Measurements from ENCODE around the gene STATH.

Gene STATH

GRCh38 chr4:69977582-69977981 is 18.2 kb upstream of the STATH start:
- no peaks in the 10 kb centered on the region for H4K20me1 ChIP-seq (ENCODE audit: insufficient read depth, low read length, poor library complexity, severe bottlenecking)
- no peak overlapping the region for H3K4me3 ChIP-seq (ENCODE audit: low read length, poor library complexity, severe bottlenecking)
- H3K4me1 ChIP-seq (ENCODE audit: insufficient read depth, low read length, poor library complexity, severe bottlenecking) = no peaks in the 10 kb centered on the region
- H3K27me3 ChIP-seq (ENCODE audit: insufficient read depth, low read length, poor library complexity, severe bottlenecking) = no peaks in the 10 kb centered on the region
- H3K36me3 ChIP-seq (ENCODE audit: insufficient read depth, low read length) = no peaks in the 10 kb centered on the region
- H3K9ac ChIP-seq (ENCODE audit: low read depth, low read length, poor library complexity, severe bottlenecking) = no peak overlapping the region
- no peaks in the 10 kb centered on the region for H3F3A ChIP-seq (ENCODE audit: low read depth)
- H2AFZ ChIP-seq (ENCODE audit: low read length) = no peak overlapping the region
- TF ChIP-seq EZH2phosphoT487 (IDR thresholded peaks at IDR 0.05; ENCODE audit: borderline replicate concordance) = no peak
- no peak for TF ChIP-seq CTCF (conservative IDR thresholded peaks at IDR 0.05; ENCODE audit: low read length)
- H3K9me2 ChIP-seq (replicated peaks; ENCODE audit: low read depth, low read length) = no peaks in the 10 kb centered on the region
- no peak overlapping the region for H3K4me2 ChIP-seq (ENCODE audit: low read depth, low read length, poor library complexity, severe bottlenecking)
- no peaks in the 10 kb centered on the region for H3K9me3 ChIP-seq (ENCODE audit: insufficient read depth, low read depth, low read length)
- H3K79me2 ChIP-seq (ENCODE audit: insufficient read depth, low read length) = no peaks in the 10 kb centered on the region

GRCh38 chr4:69984030-69984443 is 11.7 kb upstream of the STATH start:
- Histone ChIP-seq H3K4me2 (ENCODE audit: low read depth, low read length, poor library complexity, severe bottlenecking) (no peak overlapping the region), H3K9ac (ENCODE audit: low read depth, low read length, poor library complexity, severe bottlenecking) (no peak overlapping the region), H3K27me3 (ENCODE audit: insufficient read depth, low read length, poor library complexity, severe bottlenecking) (no peaks in the 10 kb centered on the region), H3K79me2 (ENCODE audit: insufficient read depth, low read length) (no peaks in the 10 kb centered on the region), H3K4me3 (ENCODE audit: low read length, poor library complexity, severe bottlenecking) (no peak overlapping the region), H2AFZ (ENCODE audit: low read length) (no peak overlapping the region), H3K4me1 (ENCODE audit: insufficient read depth, low read length, poor library complexity, severe bottlenecking) (no peaks in the 10 kb centered on the region), H3K36me3 (ENCODE audit: insufficient read depth, low read length) (no peaks in the 10 kb centered on the region), H3K9me2 (replicated peaks; ENCODE audit: low read depth, low read length) (no peaks in the 10 kb centered on the region), H4K20me1 (ENCODE audit: insufficient read depth, low read length, poor library complexity, severe bottlenecking) (no peaks in the 10 kb centered on the region), H3K9me3 (ENCODE audit: insufficient read depth, low read depth, low read length) (no peaks in the 10 kb centered on the region), H3F3A (ENCODE audit: low read depth) (no peaks in the 10 kb centered on the region)
- TF ChIP-seq EZH2phosphoT487 (IDR thresholded peaks at IDR 0.05; ENCODE audit: borderline replicate concordance) = no peak
- no peak for TF ChIP-seq CTCF (conservative IDR thresholded peaks at IDR 0.05; ENCODE audit: low read length)

GRCh38 chr4:69986663-69987062 is 9.1 kb upstream of the STATH start:
- Histone ChIP-seq H3K9me2 (replicated peaks; ENCODE audit: low read depth, low read length) (no peaks in the 10 kb centered on the region), H3K79me2 (ENCODE audit: insufficient read depth, low read length) (no peaks in the 10 kb centered on the region), H3K4me2 (ENCODE audit: low read depth, low read length, poor library complexity, severe bottlenecking) (no peak overlapping the region), H3F3A (ENCODE audit: low read depth) (no peaks in the 10 kb centered on the region), H3K36me3 (ENCODE audit: insufficient read depth, low read length) (no peaks in the 10 kb centered on the region), H3K27me3 (ENCODE audit: insufficient read depth, low read length, poor library complexity, severe bottlenecking) (no peaks in the 10 kb centered on the region), H3K9me3 (ENCODE audit: insufficient read depth, low read depth, low read length) (no peaks in the 10 kb centered on the region), H4K20me1 (ENCODE audit: insufficient read depth, low read length, poor library complexity, severe bottlenecking) (no peaks in the 10 kb centered on the region), H2AFZ (ENCODE audit: low read length) (no peak overlapping the region), H3K4me1 (ENCODE audit: insufficient read depth, low read length, poor library complexity, severe bottlenecking) (no peaks in the 10 kb centered on the region), H3K9ac (ENCODE audit: low read depth, low read length, poor library complexity, severe bottlenecking) (no peak overlapping the region), H3K4me3 (ENCODE audit: low read length, poor library complexity, severe bottlenecking) (no peak overlapping the region)
- TF ChIP-seq CTCF (conservative IDR thresholded peaks at IDR 0.05; ENCODE audit: low read length) (no peak), EZH2phosphoT487 (IDR thresholded peaks at IDR 0.05; ENCODE audit: borderline replicate concordance) (no peak)
